ENCODE data around the gene FOXN3.
A peak's percentile ranks its signal among the peaks of the same experiment; 100 is the strongest.
"Not testable (repeated sequence)": the region's sequence is repeated elsewhere in the genome, so short reads cannot be mapped to it uniquely, and the experiment has no call there.

Gene FOXN3

DNA sequence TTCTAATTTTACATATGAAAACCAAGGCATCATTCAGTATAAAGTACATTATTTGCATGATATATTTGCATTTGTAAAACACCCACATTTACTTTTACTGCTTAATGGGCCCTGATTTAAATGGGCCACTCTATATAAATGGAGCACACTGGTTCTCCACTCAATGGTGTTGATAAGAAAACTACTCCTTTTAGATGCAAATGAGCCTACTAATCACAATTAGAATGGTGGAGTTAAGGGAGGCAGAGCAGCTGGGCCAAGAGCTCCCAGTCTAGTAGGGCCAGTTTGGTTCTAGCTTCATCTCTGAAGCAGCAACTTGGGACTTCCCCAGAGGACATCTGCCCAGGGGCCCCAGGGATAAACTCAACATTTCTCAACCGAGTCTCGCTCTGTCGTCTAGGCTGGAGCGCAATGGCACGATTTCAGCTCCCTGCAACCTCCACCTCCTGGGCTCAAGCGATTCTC is 120.7 kb downstream of the FOXN3 start:
- DNase-seq: no peak

GRCh38 chr14:89294872-89295271 is 122.2 kb downstream of the FOXN3 start:
- no peak for DNase-seq

GRCh38 chr14:89294469-89294868 is 122.6 kb downstream of the FOXN3 start:
- not testable (repeated sequence) for DNase-seq

- DNase-seq: no peak
Observed at GRCh38 chr14:89294060-89294459, 123.0 kb downstream of the FOXN3 start.

DNA sequence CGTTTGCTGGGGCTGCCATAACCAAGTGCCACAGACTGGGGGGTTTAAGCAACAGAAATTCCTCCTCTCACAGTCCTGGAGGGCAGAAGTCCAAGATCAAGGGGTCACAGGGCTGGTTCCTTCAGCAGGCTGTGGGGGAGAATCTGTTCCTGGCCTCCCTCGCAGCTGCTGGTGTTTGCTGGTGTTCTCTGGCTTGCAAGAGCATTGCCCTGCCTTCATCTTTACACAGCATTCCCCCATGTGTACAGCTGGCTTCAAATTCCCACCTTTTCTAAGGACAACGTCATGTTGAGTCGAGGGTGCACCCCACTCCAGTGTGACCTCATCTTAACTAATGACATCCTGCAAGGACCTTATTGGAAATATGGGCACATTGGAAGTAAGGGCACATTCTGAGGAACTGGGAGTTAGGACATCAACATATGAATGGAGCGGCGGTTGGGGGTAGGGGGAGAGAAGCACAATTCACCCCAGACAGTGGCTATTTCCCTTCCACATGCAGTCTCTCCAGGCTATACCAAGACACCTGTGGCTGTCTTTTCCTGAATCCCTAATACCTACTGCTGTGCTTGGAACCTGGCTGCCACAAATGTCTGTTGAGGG is 123.6 kb downstream of the FOXN3 start:
- no peak for DNase-seq

DNA sequence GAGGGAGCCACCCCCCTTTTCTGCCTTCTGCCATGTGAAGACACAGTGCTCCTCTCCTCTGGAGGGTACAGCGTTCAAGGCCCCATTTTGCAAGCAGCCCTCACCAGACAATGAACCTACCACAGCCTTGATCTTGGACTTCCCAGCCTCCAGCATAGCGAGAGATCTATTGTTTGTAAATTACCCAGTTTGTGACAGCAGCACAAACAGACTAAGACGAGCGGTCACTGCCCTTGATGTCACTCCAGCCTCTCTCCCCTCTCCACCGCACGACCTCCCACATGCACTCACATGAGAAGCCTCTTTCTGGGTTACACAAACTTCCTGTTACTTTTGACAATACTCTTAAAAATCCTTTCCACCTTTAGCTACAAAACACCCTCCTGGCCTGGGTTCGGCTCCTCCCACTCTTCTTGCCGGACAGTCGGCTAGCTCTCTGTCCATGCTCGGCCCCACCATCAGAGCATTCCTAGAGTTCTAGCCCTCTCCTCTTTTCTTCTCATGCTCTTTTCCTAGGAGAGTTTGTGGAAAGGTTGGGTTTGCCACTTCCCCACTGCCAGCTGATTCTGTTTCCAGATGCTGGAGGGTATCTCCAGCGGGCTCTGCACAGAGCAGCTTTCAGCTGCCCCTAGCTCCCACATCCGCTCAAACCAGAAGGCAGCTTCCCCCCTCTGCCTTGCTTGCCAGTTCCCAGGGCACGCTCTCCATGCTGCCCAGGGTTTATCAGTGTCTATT is 124.3 kb downstream of the FOXN3 start:
- DNase-seq: no peak

DNA sequence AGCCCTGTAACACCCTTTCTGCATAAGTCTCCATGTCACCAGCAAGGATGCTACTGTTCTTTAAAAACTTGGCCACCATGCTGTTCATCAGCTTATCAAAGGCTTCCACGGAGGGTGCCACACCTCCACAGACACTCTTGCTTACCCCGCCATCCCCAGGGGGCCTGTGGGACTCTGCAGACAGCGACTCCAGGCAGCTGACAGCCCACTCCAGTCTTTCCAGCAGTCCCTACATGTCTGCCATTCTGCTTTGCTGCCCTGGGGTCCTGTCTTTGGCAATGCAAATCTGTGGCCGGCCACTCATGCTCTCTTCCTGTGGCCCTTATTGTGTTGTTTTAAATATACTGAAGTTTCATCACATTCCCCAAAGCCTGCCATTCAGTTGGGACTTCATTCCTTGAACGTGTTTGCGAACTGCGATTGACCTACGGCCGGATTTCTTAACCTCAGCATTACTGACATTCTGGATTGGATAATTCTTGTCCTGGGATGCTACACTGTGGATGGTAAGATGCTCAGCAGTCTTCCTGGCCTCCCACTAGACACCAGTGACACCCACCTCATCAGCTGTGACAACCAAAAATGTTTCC is 125.6 kb downstream of the FOXN3 start:
- no peak for DNase-seq

- DNase-seq: no peak
Observed at GRCh38 chr14:89290813-89291212, 126.2 kb downstream of the FOXN3 start.

GRCh38 chr14:89289477-89289876 is 127.6 kb downstream of the FOXN3 start:
- no peak for DNase-seq

- DNase-seq: no peak
Observed at GRCh38 chr14:89288114-89288513, 128.9 kb downstream of the FOXN3 start.

DNA sequence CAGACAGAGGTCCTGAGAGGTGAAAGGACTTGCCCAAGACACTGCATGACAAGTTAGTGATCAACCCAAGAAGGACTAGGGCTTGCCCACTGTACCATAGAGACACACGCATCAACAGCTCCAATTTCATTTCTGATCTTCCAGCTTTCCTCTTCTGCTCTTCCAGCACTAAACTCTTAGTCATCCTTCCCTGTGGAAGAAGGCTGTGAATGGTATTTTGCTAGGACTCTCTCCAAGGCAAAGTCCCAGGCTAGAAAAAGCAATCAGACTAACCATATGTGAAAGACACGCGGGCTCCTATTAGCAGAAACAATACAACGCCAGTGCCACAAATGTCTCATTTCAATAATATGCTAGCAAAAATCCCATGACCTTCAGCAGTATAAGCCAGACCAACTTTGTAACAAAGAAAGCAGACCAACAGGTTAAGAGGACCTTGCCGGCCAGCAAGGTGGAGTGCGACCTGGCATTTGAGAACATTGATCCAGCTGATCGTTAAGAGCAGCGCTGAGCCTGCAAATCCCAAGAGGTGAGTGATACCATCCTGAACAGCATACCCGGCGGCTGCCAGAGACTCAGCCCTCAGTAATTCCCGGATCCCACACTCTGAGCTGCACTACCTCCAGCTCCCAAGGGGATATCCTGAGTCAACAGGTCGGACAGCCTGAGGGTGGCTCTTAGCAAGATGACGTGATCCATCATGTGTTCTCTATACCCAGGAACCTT is 132.5 kb downstream of the FOXN3 start:
- DNase-seq: no peak

DNA sequence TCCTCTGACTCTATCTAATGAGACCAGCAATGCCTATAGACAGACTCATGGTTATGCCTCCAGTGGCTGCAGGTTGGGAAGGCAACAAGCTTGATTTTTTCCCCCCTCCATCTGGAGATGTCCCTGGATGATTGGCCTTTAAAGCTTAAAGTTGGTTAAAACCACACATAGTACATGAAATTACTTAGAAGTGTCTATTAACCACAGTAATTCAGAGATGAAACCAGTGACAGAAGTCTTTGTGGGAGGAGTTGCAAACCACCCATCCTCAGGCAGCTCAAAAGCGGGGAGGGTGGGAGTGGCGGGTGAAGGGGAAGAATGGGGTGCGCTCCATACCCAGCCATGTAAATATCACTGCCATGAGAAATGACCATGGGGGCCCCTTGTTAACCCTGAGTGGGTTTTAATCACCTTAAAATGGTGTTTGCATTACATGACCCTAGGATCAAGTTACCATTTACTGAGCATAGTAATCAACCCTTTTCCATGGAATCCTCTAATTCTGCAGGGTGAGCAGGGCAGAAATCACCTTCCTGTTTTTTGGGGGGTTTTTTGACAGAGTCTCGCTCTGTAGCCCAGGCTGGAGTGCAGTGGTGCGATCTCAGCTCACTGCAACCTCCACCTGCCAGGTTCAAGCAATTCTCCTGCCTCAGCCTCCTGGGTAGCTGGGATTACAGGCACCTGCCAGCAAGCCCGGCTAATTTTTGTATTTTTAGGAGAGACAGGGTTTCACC is 133.5 kb downstream of the FOXN3 start:
- no peak for DNase-seq

GRCh38 chr14:89282191-89282590 is 134.8 kb downstream of the FOXN3 start:
- DNase-seq: no peak

GRCh38 chr14:89280600-89280999 is 136.4 kb downstream of the FOXN3 start:
- no peak for DNase-seq

DNA sequence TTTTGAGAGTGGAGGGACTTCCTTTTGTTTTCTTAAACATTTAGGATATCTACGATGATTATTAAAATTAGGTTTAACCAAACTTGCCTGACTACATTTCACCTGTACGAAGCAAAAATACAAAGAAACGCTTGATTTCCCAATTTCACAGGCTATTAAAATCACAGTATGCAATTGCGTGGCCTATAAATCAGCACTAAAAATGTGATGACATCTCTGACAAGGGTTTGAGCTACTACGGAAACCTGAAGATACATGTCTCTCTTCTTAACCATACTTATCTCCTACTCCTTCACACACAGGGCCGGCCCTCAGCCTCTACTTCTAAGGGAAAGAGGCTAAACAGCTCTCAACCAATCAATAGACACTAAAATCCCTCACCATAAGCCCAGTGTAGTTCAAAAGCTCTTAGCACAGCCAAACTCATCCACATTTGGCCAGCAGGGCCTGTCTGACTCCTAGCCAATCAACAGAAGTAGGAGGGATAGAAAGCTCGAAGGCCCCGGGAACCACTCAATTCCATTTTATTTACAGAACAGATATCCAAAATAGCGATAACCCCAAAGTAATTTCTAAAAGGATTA is 137.3 kb downstream of the FOXN3 start:
- DNase-seq: no peak

GRCh38 chr14:89277203-89277602 is 139.8 kb downstream of the FOXN3 start:
- peak; percentile 85 for DNase-seq

GRCh38 chr14:89276424-89276975 is 140.5 kb downstream of the FOXN3 start:
- DNase-seq: no peak

DNA sequence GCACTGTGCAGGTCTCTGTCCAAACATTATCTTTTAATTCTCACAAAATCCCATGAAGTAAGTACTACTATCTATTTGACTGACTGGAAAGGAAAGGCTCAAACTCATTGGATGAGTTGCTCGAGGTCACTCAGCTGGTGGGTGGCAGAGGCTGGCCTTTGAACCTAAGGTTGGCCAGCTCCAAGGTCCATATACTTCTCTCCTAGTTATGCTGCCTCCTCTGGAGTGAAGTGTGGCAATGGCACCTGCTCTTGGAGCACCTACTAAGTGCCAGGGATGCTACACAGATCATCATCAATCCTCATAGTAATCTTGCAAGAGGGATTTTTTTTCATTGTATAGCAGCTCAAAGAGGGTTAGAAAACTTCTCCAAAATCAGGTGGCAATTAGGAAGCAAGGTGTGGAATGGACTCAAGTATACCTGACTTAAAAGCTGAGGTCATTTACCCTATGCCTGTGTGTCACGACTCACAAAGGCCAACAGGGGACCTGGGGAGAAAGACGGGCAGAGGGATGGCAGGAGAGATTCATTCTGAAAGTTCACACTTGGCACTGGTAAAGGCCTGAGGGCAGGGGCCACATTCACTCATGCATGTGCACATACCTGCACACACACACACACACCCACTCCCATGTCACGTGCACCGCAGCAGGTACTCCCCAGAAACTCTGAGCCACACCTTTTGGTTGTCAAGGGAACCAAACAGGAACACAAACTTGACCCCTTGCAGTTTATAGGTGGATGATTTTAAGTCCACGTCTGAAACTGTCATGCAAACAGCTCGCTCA is 146.4 kb downstream of the FOXN3 start:
- DNase-seq: no peak

- no peak for DNase-seq
Observed at GRCh38 chr14:89269404-89269803, 147.6 kb downstream of the FOXN3 start.

DNA sequence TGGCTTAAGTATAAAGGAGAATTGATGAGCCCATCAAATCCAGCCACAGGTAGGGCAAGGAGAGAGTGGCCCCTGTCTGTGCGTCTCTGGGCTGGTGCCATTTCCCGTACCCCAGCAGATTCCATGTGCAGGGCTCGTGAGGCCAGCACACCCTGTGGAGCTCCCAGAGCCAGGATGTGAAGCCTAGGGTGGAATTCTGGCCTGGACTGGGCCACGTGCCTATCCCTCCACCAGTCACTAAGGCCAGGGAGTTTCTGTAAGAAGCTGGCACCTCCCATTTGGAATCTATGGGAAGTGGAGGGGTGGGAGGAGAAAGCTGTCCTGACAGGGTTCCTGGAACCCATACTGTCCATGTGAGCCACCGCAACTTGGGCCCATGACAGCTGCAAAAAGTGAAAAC is 148.5 kb downstream of the FOXN3 start:
- no peak for DNase-seq

DNA sequence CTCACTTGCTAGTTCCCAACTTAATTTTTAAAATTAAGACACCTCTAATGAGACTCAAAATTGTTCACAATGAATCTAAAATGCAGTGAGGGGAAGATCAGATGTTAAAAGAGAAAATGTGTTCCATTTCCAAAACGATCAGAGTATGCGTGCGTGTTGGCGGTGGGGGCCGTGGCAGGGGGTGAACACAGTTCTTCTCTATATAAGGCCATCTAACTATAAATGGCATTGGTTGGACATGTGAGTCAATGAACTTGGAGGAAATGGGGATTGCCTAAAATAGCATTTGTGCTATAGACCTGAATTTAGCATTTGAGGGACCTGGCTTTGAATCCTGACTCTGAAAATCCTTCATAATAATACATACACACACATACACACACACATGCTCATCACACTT is 149.4 kb downstream of the FOXN3 start:
- DNase-seq: no peak
